Activated CD4-positive, alpha-beta memory T cell treated with anti-CD3 and anti-CD28 coated beads, Interleukin-2, amount 10 ng/mL, durations not matched to agents 7 days and 5 days (primary cell): ENCODE results near the gene NAP1L4. TPM values are rescaled to one million over a fixed set of nuclear protein-coding genes. Genes with fewer than 3 reads are reported as not detected.
"Not testable (repeated sequence)": the region's sequence is repeated elsewhere in the genome, so short reads cannot be mapped to it uniquely, and the experiment has no call there.

Experiments used
- CTCF ChIA-PET: fragments of 350-600 bp; sonication (Branson Sonifier 250); formaldehyde crosslinking; loops from one replicate; lab custom pipeline; 2021; ENCODE audit warnings: antibody characterized with exemption, inconsistent platforms; lab: Charles Lee
- POLR2A ChIA-PET: fragments of 350-600 bp; sonication (Branson Sonifier 250); formaldehyde crosslinking; loops from one replicate; lab custom pipeline; 2021; ENCODE audit warnings: antibody characterized with exemption; lab: Charles Lee
- DNase-seq: peaks from one replicate; pipeline ENCODE4 v3.0.0-alpha.2; 2020
- H3K27ac Mint-ChIP-seq: one replicate; pipeline ENCODE4 v1.8.0; 2021; ENCODE audit warnings: mild to moderate bottlenecking, mixed read lengths
- H3K27me3 Mint-ChIP-seq: one replicate; pipeline ENCODE4 v1.8.0; 2021; ENCODE audit warnings: mixed read lengths
- H3K36me3 Mint-ChIP-seq: one replicate; pipeline ENCODE4 v1.8.0; 2021; ENCODE audit warnings: low read depth, mixed read lengths
- H3K4me1 Mint-ChIP-seq: one replicate; pipeline ENCODE4 v1.8.0; 2021; ENCODE audit warnings: mixed read lengths
- H3K4me3 Mint-ChIP-seq: one replicate; pipeline ENCODE4 v1.8.0; 2021; ENCODE audit warnings: mild to moderate bottlenecking, mixed read lengths
- H3K9me3 Mint-ChIP-seq: one replicate; pipeline ENCODE4 v1.8.0; 2021; ENCODE audit warnings: mixed read lengths
- total RNA-seq, 2 experiments: library from RNA; stranded (reverse); gene quantifications; one replicate each; pipeline ENCODE4 v1.2.3, GENCODE V29; 2021

NAP1L4 gene
- total RNA-seq, 2 experiments from 2014 or later: 299 to 314 TPM

- POLR2A ChIA-PET: no interaction called here
- H3K27ac Mint-ChIP-seq: no peak overlapping the region
- H3K27me3 Mint-ChIP-seq: no peaks in the 10 kb centered on the region
- no peak overlapping the region for H3K4me3 Mint-ChIP-seq
- no peak for DNase-seq
- no peaks in the 10 kb centered on the region for H3K9me3 Mint-ChIP-seq
- H3K4me1 Mint-ChIP-seq: peaks cover 7% of the 10 kb centered on the region
- CTCF ChIA-PET: no interaction called here
- H3K36me3 Mint-ChIP-seq: no peaks in the 10 kb centered on the region
Measured at GRCh38 chr11:2914455-2915195, 77.5 kb downstream of the NAP1L4 start.

GRCh38 chr11:2913776-2914175 lies 78.4 kb downstream of the NAP1L4 start:
- POLR2A ChIA-PET: no interaction called here
- Mint-ChIP-seq H3K9me3 (no peaks in the 10 kb centered on the region), H3K4me1 (peaks cover 7% of the 10 kb centered on the region), H3K36me3 (no peaks in the 10 kb centered on the region), H3K4me3 (no peak overlapping the region), H3K27ac (no peak overlapping the region), H3K27me3 (no peaks in the 10 kb centered on the region)
- CTCF ChIA-PET: no interaction called here
- DNase-seq: no peak

GRCh38 chr11:2913019-2913431 lies 79.1 kb downstream of the NAP1L4 start:
- DNase-seq: no peak
- H3K36me3 Mint-ChIP-seq: no peaks in the 10 kb centered on the region
- ChIA-PET CTCF (no interaction called here), POLR2A (no interaction called here)
- H3K27me3 Mint-ChIP-seq: no peaks in the 10 kb centered on the region
- no peak overlapping the region for H3K27ac Mint-ChIP-seq
- H3K9me3 Mint-ChIP-seq: no peaks in the 10 kb centered on the region
- H3K4me1 Mint-ChIP-seq: peaks cover 7% of the 10 kb centered on the region
- no peak overlapping the region for H3K4me3 Mint-ChIP-seq

- POLR2A ChIA-PET: interaction anchor here (1.6 kb wide), 1 partner anchor 14 kb away, joined by 4 read pairs; no protein-coding TSS in a partner anchor
- DNase-seq: no peak
- CTCF ChIA-PET: no interaction called here
- H3K4me3 Mint-ChIP-seq: no peak overlapping the region
- H3K36me3 Mint-ChIP-seq: no peaks in the 10 kb centered on the region
- H3K27me3 Mint-ChIP-seq: no peaks in the 10 kb centered on the region
- H3K27ac Mint-ChIP-seq: no peak overlapping the region
- no peaks in the 10 kb centered on the region for H3K9me3 Mint-ChIP-seq
- peaks cover 7% of the 10 kb centered on the region for H3K4me1 Mint-ChIP-seq
Measured at GRCh38 chr11:2912498-2912897, 79.6 kb downstream of the NAP1L4 start.

- peaks cover 7% of the 10 kb centered on the region for H3K4me1 Mint-ChIP-seq
- CTCF ChIA-PET: no interaction called here
Measured at GRCh38 chr11:2911785-2912391, 80.2 kb downstream of the NAP1L4 start.

GRCh38 chr11:2911088-2911784 lies 80.9 kb downstream of the NAP1L4 start:
- ChIA-PET CTCF (no interaction called here), POLR2A (interaction anchor here (1.2 to 1.6 kb wide), 2 partner anchors 9 to 12 kb away, joined by 3 to 4 read pairs; a partner anchor contains a TSS)
- H3K27me3 Mint-ChIP-seq: no peaks in the 10 kb centered on the region
- no peak for DNase-seq
- H3K9me3 Mint-ChIP-seq: no peaks in the 10 kb centered on the region
- peaks cover 7% of the 10 kb centered on the region for H3K4me1 Mint-ChIP-seq
- H3K27ac Mint-ChIP-seq: no peak overlapping the region
- H3K36me3 Mint-ChIP-seq: no peaks in the 10 kb centered on the region
- H3K4me3 Mint-ChIP-seq: no peak overlapping the region

More at GRCh38 chr11:2911785-2912391, 80.2 kb downstream of the NAP1L4 start:
- Mint-ChIP-seq H3K27me3 (no peaks in the 10 kb centered on the region), H3K36me3 (no peaks in the 10 kb centered on the region), H3K27ac (no peak overlapping the region), H3K4me3 (no peak overlapping the region), H3K9me3 (no peaks in the 10 kb centered on the region)
- DNase-seq: no peak
- POLR2A ChIA-PET: interaction anchor here (1.2 to 1.6 kb wide), 2 partner anchors 9 to 13 kb away, joined by 3 to 4 read pairs; a partner anchor contains a TSS

- Mint-ChIP-seq H3K27ac (no peak overlapping the region), H3K4me3 (no peak overlapping the region), H3K27me3 (no peaks in the 10 kb centered on the region), H3K36me3 (peaks cover 5% of the 10 kb centered on the region), H3K9me3 (peaks cover 5% of the 10 kb centered on the region), H3K4me1 (peaks cover 7% of the 10 kb centered on the region)
- ChIA-PET CTCF (no interaction called here), POLR2A (interaction anchor here (1.2 kb wide), 1 partner anchor 8 kb away, joined by 3 read pairs; a partner anchor contains a TSS)
- DNase-seq: no peak
Measured at GRCh38 chr11:2910401-2910955, 81.7 kb downstream of the NAP1L4 start.

- peaks cover 10% of the 10 kb centered on the region for H3K36me3 Mint-ChIP-seq
- no peak for DNase-seq
- ChIA-PET CTCF (no interaction called here), POLR2A (no interaction called here)
- H3K27ac Mint-ChIP-seq: no peak overlapping the region
- no peaks in the 10 kb centered on the region for H3K27me3 Mint-ChIP-seq
- peaks cover 9% of the 10 kb centered on the region for H3K4me1 Mint-ChIP-seq
- H3K9me3 Mint-ChIP-seq: peaks cover 8% of the 10 kb centered on the region
- no peak overlapping the region for H3K4me3 Mint-ChIP-seq
Measured at GRCh38 chr11:2909133-2909902, 82.8 kb downstream of the NAP1L4 start.

GRCh38 chr11:2908130-2908529 lies 84.0 kb downstream of the NAP1L4 start:
- POLR2A ChIA-PET: no interaction called here
- Mint-ChIP-seq H3K27ac (no peak overlapping the region), H3K4me3 (no peak overlapping the region), H3K9me3 (peaks cover 8% of the 10 kb centered on the region), H3K27me3 (no peaks in the 10 kb centered on the region), H3K4me1 (peaks cover 10% of the 10 kb centered on the region), H3K36me3 (peaks cover 10% of the 10 kb centered on the region)
- CTCF ChIA-PET: no interaction called here
- DNase-seq: no peak

GRCh38 chr11:2905299-2905698 lies 86.8 kb downstream of the NAP1L4 start:
- DNase-seq, H3K27ac Mint-ChIP-seq, H3K4me3 Mint-ChIP-seq, CTCF ChIA-PET, H3K27me3 Mint-ChIP-seq, H3K9me3 Mint-ChIP-seq, POLR2A ChIA-PET: not testable (repeated sequence)
- Mint-ChIP-seq H3K36me3 (peaks cover 10% of the 10 kb centered on the region), H3K4me1 (peaks cover 22% of the 10 kb centered on the region)

GRCh38 chr11:2904153-2905052 lies 87.7 kb downstream of the NAP1L4 start:
- H3K27ac Mint-ChIP-seq: no peak overlapping the region
- DNase-seq: no peak
- POLR2A ChIA-PET: interaction anchor here (1.0 to 3.7 kb wide), 5 partner anchors 11 to 85 kb away, joined by 3 to 24 read pairs (median 12); partner anchors contain the start of gene PHLDA2
- peaks cover 8% of the 10 kb centered on the region for H3K9me3 Mint-ChIP-seq
- CTCF ChIA-PET: interaction anchor here (2.8 kb wide), 1 partner anchor 12 kb away, joined by 24 read pairs; no protein-coding TSS in a partner anchor
- peaks cover 10% of the 10 kb centered on the region for H3K36me3 Mint-ChIP-seq
- peaks cover 31% of the 10 kb centered on the region for H3K4me1 Mint-ChIP-seq
- peak overlapping the region; percentile 58 for H3K4me3 Mint-ChIP-seq
- no peaks in the 10 kb centered on the region for H3K27me3 Mint-ChIP-seq
